Endothelial cell of umbilical vein (primary cell): ENCODE measurements around the gene DBP. TPM values are rescaled to one million over a fixed set of nuclear protein-coding genes. Genes with fewer than 3 reads are reported as not detected.

Experiments used
- BruUV-seq: library from RNA; stranded (reverse); fragments of 400-500 nt; replicated peaks from 2 replicates; lab custom pipeline; 2021; lab: Mats Ljungman, UMichigan
- CTCF ChIA-PET: fragments of 300-600, 350-600 bp; sonication (Branson Sonifier 250); formaldehyde crosslinking; loops from one replicate; lab custom pipeline; 2021; ENCODE audit warnings: antibody characterized with exemption, inconsistent platforms; lab: Charles Lee
- POLR2A ChIA-PET: fragments of 300-600, 350-600 bp; sonication (Branson Sonifier 250); formaldehyde crosslinking; loops from one replicate; lab custom pipeline; 2021; ENCODE audit warnings: antibody characterized with exemption, inconsistent platforms; lab: Charles Lee
- DNase-seq: peaks from one replicate; pipeline ENCODE4 v3.0.0-alpha.2; 2011; ENCODE audit warnings: low read depth, low spot score
- FAIRE-seq: peaks from 2 replicates; lab custom pipeline; 2011; peaks lifted over from hg19 to GRCh38; lab: Jason Lieb, UNC
- H2AFZ ChIP-seq: 2 replicates; pipeline ENCODE4 v1.6.0; 2012; ENCODE audit warnings: low read depth, low read length, control low read depth, inconsistent platforms
- H3K27ac ChIP-seq: 2 replicates; pipeline ENCODE4 v1.5.1; 2011; ENCODE audit warnings: low read depth, mild to moderate bottlenecking, control low read depth, low read length, moderate library complexity; ENCODE audit not compliant: insufficient read depth
- H3K27me3 ChIP-seq, 2 experiments: 2 replicates each; pipeline versions ENCODE4 v1.6.0 to v1.6.1; 2011; ENCODE audit warnings: low read length in 2 of 2, mixed read lengths in 1 of 2; ENCODE audit not compliant: control insufficient read depth in 2 of 2, insufficient read depth in 2 of 2
- H3K36me3 ChIP-seq, 2 experiments: 2 replicates in 1 of 2; 3 replicates in 1 of 2; pipeline ENCODE4 v1.5.1; 2011; ENCODE audit warnings: low read length in 2 of 2, mild to moderate bottlenecking in 1 of 2, moderate library complexity in 1 of 2; ENCODE audit not compliant: control insufficient read depth in 2 of 2, insufficient read depth in 2 of 2; ENCODE audit errors: extremely low read depth in 1 of 2
- H3K4me1 ChIP-seq: 3 replicates; pipeline ENCODE4 v1.5.1; 2011; ENCODE audit warnings: mild to moderate bottlenecking, low read length; ENCODE audit not compliant: control insufficient read depth, insufficient read depth; ENCODE audit errors: extremely low read depth
- H3K4me2 ChIP-seq: 2 replicates; pipeline ENCODE4 v1.6.1; 2011; ENCODE audit warnings: low read length, control low read depth, mixed read lengths; ENCODE audit not compliant: insufficient read depth
- H3K4me3 ChIP-seq, 3 experiments: fragments of 200-600 bp in 1 of 3; sonication (generic), shearing (Covaris generic) in 1 of 3; replicated peaks in 1 of 3; 2 replicates each; pipeline ENCODE4 v1.5.1; 2011 to 2016; ENCODE audit warnings: control low read depth in 3 of 3, low read length in 3 of 3, mild to moderate bottlenecking in 2 of 3, inconsistent platforms in 1 of 3, low read depth in 1 of 3, moderate library complexity in 1 of 3; ENCODE audit not compliant: insufficient read depth in 1 of 3
- H3K79me2 ChIP-seq: 2 replicates; pipeline ENCODE4 v1.6.0; 2012; ENCODE audit warnings: low read length, inconsistent platforms; ENCODE audit not compliant: control insufficient read depth, insufficient read depth
- H3K9ac ChIP-seq: replicated peaks from 2 replicates; pipeline ENCODE3; 2011; ENCODE audit warnings: low read length, control low read depth; ENCODE audit not compliant: insufficient read depth; ENCODE audit errors: extremely low read depth
- H3K9me1 ChIP-seq: replicated peaks from 3 replicates; pipeline ENCODE4 v1.6.0; 2011; ENCODE audit warnings: mild to moderate bottlenecking, low read length; ENCODE audit not compliant: control insufficient read depth, insufficient read depth; ENCODE audit errors: extremely low read depth
- H3K9me3 ChIP-seq: replicated peaks from 2 replicates; pipeline ENCODE4 v1.5.1; 2012; ENCODE audit warnings: low read length, inconsistent platforms; ENCODE audit not compliant: control insufficient read depth, insufficient read depth
- H4K20me1 ChIP-seq: replicated peaks from 2 replicates; pipeline ENCODE3; 2011; ENCODE audit warnings: mild to moderate bottlenecking, low read length; ENCODE audit not compliant: control insufficient read depth, insufficient read depth; ENCODE audit errors: extremely low read depth
- EZH2 ChIP-seq: IDR thresholded peaks from 2 replicates; pipeline ENCODE4 v1.6.1; 2012; ENCODE audit warnings: borderline replicate concordance, low read depth, mild to moderate bottlenecking, moderate library complexity, low read length, inconsistent platforms; ENCODE audit not compliant: severe bottlenecking
- FOS ChIP-seq: IDR thresholded peaks from 2 replicates; pipeline ENCODE4 v1.6.1; 2011; ENCODE audit warnings: mild to moderate bottlenecking, low read length, moderate library complexity, borderline replicate concordance; ENCODE audit not compliant: insufficient read depth
- GATA2 ChIP-seq: IDR thresholded peaks from 2 replicates; pipeline ENCODE4 v1.7.0; 2011; ENCODE audit warnings: low read depth, mild to moderate bottlenecking, moderate library complexity, mixed read lengths, low read length; ENCODE audit not compliant: insufficient read length, insufficient read depth
- JUN ChIP-seq: IDR thresholded peaks from 2 replicates; pipeline ENCODE4 v1.6.1; 2011; ENCODE audit warnings: borderline replicate concordance, low read depth; ENCODE audit not compliant: insufficient read length, insufficient read depth
- MYC ChIP-seq: IDR thresholded peaks from one replicate; pipeline ENCODE4 v1.6.1; 2011; ENCODE audit warnings: mild to moderate bottlenecking, low read depth, low read length
- POLR2A ChIP-seq: IDR thresholded peaks from 2 replicates; pipeline ENCODE4 v1.6.1; 2012; ENCODE audit warnings: low read depth, mild to moderate bottlenecking, control low read depth, low read length
- POLR2AphosphoS5 ChIP-seq: IDR thresholded peaks from 2 replicates; pipeline ENCODE4 v1.6.1; 2012; ENCODE audit warnings: low read depth, mild to moderate bottlenecking, control low read depth, low read length, moderate library complexity; ENCODE audit not compliant: insufficient read depth
- dilution Hi-C: fragments of 300-500 bp; cut with MboI; formaldehyde crosslinking; loops from one replicate; pipeline ENCODE4 v1.15.0; 2019; ENCODE audit warnings: low sequenced_read_pairs; ENCODE audit not compliant: extremely low pct_ligation_motif_present
- intact Hi-C: fragments of 100-400 bp; cut with micrococcal nuclease; formaldehyde crosslinking; loops from one replicate; pipeline ENCODE4 v1.10.0; 2022
- polyA plus RNA-seq, 4 experiments: library from polyadenylated mRNA; depleted of rRNA in 3 of 4; stranded (reverse) in 3 of 4; unstranded in 1 of 4; fragments of >200 nt; gene quantifications; 2 replicates each; pipeline versions ENCODE4 v1.2.1 to v1.2.3, GENCODE V29; 2011 to 2012; ENCODE audit warnings: missing spikeins in 1 of 4
- total RNA-seq: library from RNA; stranded (reverse); gene quantifications from 2 replicates; pipeline ENCODE4 v1.2.3, GENCODE V29; 2021
- TF ChIP-seq, protein P1 (sequence below): IDR thresholded peaks from 2 replicates; pipeline ENCODE4 v1.6.1; 2011; ENCODE audit not compliant: insufficient read depth, insufficient read length
- TF ChIP-seq, protein P2 (sequence below), 2 donors: IDR thresholded peaks; 1 replicate in 1 of 2; 2 replicates in 1 of 2; pipeline ENCODE4 v1.5.1; 2011; ENCODE audit warnings: low read length in 2 of 2, mild to moderate bottlenecking in 2 of 2, moderate library complexity in 2 of 2, control low read depth in 1 of 2, inconsistent platforms in 1 of 2, low read depth in 1 of 2; ENCODE audit not compliant: insufficient read depth in 1 of 2; ENCODE audit errors: extremely low read depth in 1 of 2

DBP gene
- total and polyA plus RNA-seq, 2 donors (not counting 3 experiments of a cell fraction or from before 2014, with no cell fraction given) = 1.5 to 1.8 TPM

DNA sequence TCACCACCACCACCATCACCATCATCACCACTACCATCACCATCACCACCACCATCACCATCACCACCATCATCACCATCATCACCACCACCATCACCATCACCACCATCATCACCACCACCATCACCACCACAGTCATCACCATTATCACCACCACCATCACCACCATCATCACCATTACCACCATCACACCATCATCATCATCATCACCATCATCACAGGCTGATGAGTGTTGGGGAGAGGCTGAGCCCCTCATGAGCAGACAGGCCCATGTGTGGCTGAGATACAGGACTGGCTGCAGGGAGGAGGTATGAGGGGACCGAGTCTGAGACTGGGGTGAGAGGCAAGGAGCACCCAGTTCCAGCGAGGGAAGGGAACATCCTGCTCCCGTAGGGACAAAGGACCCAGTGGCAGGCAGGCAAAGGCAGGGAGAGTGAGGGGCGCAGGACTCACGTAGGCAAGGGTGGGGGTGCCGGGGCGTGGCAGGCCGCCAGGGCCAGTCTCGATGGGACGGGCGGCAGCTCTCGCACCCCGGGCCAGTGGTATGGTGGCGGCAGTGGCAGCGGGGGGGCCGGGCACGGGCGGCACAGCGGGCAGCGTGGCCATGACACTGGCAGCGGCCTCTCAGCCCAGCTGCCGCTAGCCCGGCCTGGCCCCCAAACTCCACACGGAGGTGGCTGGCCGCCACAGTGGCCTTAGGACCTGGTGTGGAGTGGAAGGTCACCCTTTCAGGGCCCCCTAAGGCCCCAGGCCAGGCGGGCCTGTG is 32.9 kb upstream of the DBP start:
- no peak overlapping the region for H3K4me2 ChIP-seq
- no peaks in the 10 kb centered on the region for H4K20me1 ChIP-seq
- dilution Hi-C loops = no loop called here
- DNase-seq (no peak), FAIRE-seq (no peak)
- H3K27me3 ChIP-seq = no peaks in the 10 kb centered on the region
- no peaks in the 10 kb centered on the region for H3K79me2 ChIP-seq
- no peaks in the 10 kb centered on the region for H3K9me3 ChIP-seq
- H3K9ac ChIP-seq = no peak overlapping the region
- H3K9me1 ChIP-seq = no peaks in the 10 kb centered on the region
- TF ChIP-seq, protein P1, sequence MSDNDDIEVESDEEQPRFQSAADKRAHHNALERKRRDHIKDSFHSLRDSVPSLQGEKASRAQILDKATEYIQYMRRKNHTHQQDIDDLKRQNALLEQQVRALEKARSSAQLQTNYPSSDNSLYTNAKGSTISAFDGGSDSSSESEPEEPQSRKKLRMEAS = no peak
- no peak for TF ChIP-seq POLR2A
- no peak for TF ChIP-seq JUN
- TF ChIP-seq FOS = no peak
- TF ChIP-seq, protein P2, sequence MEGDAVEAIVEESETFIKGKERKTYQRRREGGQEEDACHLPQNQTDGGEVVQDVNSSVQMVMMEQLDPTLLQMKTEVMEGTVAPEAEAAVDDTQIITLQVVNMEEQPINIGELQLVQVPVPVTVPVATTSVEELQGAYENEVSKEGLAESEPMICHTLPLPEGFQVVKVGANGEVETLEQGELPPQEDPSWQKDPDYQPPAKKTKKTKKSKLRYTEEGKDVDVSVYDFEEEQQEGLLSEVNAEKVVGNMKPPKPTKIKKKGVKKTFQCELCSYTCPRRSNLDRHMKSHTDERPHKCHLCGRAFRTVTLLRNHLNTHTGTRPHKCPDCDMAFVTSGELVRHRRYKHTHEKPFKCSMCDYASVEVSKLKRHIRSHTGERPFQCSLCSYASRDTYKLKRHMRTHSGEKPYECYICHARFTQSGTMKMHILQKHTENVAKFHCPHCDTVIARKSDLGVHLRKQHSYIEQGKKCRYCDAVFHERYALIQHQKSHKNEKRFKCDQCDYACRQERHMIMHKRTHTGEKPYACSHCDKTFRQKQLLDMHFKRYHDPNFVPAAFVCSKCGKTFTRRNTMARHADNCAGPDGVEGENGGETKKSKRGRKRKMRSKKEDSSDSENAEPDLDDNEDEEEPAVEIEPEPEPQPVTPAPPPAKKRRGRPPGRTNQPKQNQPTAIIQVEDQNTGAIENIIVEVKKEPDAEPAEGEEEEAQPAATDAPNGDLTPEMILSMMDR (IDR thresholded peaks at IDR 0.05; ENCODE audit: extremely low read depth in 1 of 2, insufficient read depth in 1 of 2, low read depth in 1 of 2, low read length in 2 of 2) = no peak
- TF ChIP-seq MYC = no peak
- no peak for TF ChIP-seq POLR2AphosphoS5
- no peak for TF ChIP-seq EZH2
- TF ChIP-seq GATA2 = no peak
- no peaks in the 10 kb centered on the region for H3K4me1 ChIP-seq
- H2AFZ ChIP-seq = no peak overlapping the region
- ChIA-PET CTCF (no interaction called here), POLR2A (interaction anchor here (0.5 kb wide), 1 partner anchor 175 kb away, joined by 3 read pairs; no protein-coding TSS in a partner anchor)
- intact Hi-C loops = no loop called here
- no peaks in the 10 kb centered on the region for H3K36me3 ChIP-seq
- no peak overlapping the region for H3K4me3 ChIP-seq
- no TSS peak for BruUV-seq
- H3K27ac ChIP-seq = no peak overlapping the region
